Measurements from ENCODE around the gene RBP2. TPM values are rescaled to one million over a fixed set of nuclear protein-coding genes. Genes with fewer than 3 reads are reported as not detected.

Gene RBP2
- total RNA-seq, 1 donor from 2014 or later = not detected

DNA sequence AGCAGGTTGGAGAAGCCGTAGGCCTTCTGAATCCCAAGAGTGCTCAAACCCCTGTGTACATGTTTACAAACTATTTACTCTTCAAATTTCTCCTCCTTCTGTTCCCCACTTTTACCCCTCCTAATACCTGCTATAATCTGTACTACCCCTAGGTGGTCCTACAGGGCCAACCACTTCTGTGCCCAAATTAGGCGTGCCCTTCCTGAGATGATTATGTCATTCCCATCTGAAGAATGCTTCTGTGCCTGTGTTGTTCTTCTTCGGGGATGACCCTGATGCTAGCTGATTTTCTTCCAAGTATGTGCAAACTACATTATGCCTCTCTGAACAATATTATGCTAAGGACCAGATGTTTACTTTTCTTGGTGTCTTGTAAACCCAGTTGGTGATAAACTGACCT lies 20.5 kb downstream of the RBP2 start:
- TF ChIP-seq, protein P1, sequence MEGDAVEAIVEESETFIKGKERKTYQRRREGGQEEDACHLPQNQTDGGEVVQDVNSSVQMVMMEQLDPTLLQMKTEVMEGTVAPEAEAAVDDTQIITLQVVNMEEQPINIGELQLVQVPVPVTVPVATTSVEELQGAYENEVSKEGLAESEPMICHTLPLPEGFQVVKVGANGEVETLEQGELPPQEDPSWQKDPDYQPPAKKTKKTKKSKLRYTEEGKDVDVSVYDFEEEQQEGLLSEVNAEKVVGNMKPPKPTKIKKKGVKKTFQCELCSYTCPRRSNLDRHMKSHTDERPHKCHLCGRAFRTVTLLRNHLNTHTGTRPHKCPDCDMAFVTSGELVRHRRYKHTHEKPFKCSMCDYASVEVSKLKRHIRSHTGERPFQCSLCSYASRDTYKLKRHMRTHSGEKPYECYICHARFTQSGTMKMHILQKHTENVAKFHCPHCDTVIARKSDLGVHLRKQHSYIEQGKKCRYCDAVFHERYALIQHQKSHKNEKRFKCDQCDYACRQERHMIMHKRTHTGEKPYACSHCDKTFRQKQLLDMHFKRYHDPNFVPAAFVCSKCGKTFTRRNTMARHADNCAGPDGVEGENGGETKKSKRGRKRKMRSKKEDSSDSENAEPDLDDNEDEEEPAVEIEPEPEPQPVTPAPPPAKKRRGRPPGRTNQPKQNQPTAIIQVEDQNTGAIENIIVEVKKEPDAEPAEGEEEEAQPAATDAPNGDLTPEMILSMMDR (IDR thresholded peaks at IDR 0.05; ENCODE audit: unreplicated experiment) = peak; percentile 32
- H3K27ac Mint-ChIP-seq = no peak overlapping the region
- H3K4me1 Mint-ChIP-seq (ENCODE audit: low read depth) = peaks cover 6% of the 10 kb centered on the region
- no peak for DNase-seq (ENCODE audit: low spot score, unreplicated experiment)
- no peaks in the 10 kb centered on the region for H3K36me3 Mint-ChIP-seq (ENCODE audit: insufficient read depth)
- H3K4me3 Mint-ChIP-seq (ENCODE audit: low read depth) = no peak overlapping the region
- no peaks in the 10 kb centered on the region for H3K9me3 Mint-ChIP-seq (ENCODE audit: low read depth)
- no peaks in the 10 kb centered on the region for H3K27me3 Mint-ChIP-seq

DNA sequence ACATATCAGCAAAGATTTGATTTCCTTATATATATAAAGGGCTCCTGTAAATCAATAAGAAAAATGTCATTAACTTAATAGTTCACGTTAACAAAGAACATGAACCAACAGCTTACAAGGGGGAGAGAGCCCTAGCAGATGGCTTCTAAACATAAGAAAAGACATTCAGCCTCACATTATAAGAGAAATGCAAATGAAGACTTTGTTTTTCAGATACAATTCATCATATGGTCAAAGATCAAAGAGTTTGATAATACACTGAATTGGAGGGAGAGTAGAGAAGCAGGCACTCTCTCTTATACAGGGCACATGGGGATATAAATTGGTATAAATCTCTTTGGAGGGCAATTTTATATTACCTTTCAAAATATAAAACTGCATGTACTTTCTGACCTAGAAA lies 21.1 kb downstream of the RBP2 start:
- no peak overlapping the region for H3K27ac Mint-ChIP-seq
- H3K27me3 Mint-ChIP-seq = no peaks in the 10 kb centered on the region
- TF ChIP-seq, protein P1 (IDR thresholded peaks at IDR 0.05; ENCODE audit: unreplicated experiment) = no peak
- peaks cover 6% of the 10 kb centered on the region for H3K4me1 Mint-ChIP-seq (ENCODE audit: low read depth)
- no peak overlapping the region for H3K4me3 Mint-ChIP-seq (ENCODE audit: low read depth)
- H3K9me3 Mint-ChIP-seq (ENCODE audit: low read depth) = no peaks in the 10 kb centered on the region
- no peak for DNase-seq (ENCODE audit: low spot score, unreplicated experiment)
- H3K36me3 Mint-ChIP-seq (ENCODE audit: insufficient read depth) = no peaks in the 10 kb centered on the region

DNA sequence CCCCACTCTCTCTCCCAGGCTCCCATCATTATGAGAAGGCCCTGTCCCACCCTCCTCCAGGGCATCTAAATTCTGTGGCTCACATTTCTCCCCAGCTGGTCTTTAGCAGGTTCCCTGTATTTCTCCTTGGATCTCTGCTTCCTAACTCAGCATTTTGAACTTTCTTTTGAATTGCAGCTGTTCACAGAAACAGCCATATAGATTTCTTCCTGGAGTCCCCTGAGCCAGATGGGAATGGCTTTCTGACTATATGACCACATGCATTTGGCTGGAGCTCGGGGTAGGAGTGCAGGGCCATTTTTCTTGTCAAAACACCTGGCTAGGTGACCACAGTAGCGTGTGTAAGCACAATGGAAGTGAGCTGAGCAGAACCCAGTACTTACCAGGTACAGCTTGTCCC lies 22.0 kb downstream of the RBP2 start:
- H3K4me1 Mint-ChIP-seq (ENCODE audit: low read depth) = peaks cover 3% of the 10 kb centered on the region
- DNase-seq (ENCODE audit: low spot score, unreplicated experiment) = no peak
- H3K36me3 Mint-ChIP-seq (ENCODE audit: insufficient read depth) = no peaks in the 10 kb centered on the region
- H3K27ac Mint-ChIP-seq = no peak overlapping the region
- H3K27me3 Mint-ChIP-seq = no peaks in the 10 kb centered on the region
- TF ChIP-seq, protein P1 (IDR thresholded peaks at IDR 0.05; ENCODE audit: unreplicated experiment) = no peak
- H3K9me3 Mint-ChIP-seq (ENCODE audit: low read depth) = no peaks in the 10 kb centered on the region
- no peak overlapping the region for H3K4me3 Mint-ChIP-seq (ENCODE audit: low read depth)

DNA sequence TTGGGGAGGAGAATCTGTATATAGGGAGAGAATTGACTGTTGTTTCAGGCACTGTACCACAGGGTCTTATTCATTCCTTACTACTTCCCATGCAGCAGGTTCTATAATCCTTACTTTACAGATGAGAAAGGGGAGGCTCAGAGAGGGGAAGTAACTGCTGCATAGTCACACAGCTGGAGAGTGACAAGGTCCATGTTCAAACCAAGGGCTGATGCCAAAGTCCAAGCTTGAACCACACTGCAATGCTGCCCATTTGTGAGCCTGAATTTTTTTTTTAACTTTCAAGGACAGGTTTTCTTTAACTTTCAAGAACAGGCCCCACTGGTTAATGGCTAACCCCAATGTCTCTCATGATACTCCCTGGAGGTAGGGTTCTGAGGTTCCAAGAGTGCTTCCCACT lies 26.2 kb downstream of the RBP2 start:
- Mint-ChIP-seq H3K9me3 (ENCODE audit: low read depth) (no peaks in the 10 kb centered on the region), H3K4me1 (ENCODE audit: low read depth) (peaks cover 3% of the 10 kb centered on the region), H3K27me3 (no peaks in the 10 kb centered on the region), H3K4me3 (ENCODE audit: low read depth) (no peak overlapping the region), H3K36me3 (ENCODE audit: insufficient read depth) (peaks cover 1% of the 10 kb centered on the region), H3K27ac (no peak overlapping the region)
- no peak for DNase-seq (ENCODE audit: low spot score, unreplicated experiment)
- TF ChIP-seq, protein P1 (IDR thresholded peaks at IDR 0.05; ENCODE audit: unreplicated experiment) = no peak

DNA sequence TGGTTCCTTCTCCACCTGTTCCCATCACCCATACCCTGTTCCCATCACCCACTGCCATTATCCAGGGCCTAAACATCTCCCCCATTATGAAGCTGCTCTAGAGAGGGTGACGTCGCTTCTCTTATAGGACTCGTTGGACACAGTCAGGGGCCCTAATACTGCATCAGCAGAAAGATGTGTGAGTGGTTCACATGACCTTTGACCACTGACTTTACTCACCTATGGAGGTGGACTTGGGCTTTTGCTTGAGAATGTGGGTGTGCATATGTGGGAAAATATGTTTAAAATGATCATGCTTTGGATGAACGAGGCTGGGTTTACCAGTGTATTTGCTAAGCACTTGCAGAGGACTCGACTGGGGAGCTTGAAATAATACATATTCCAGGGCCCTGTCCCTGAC lies 26.8 kb downstream of the RBP2 start:
- Mint-ChIP-seq H3K27me3 (no peaks in the 10 kb centered on the region), H3K27ac (no peak overlapping the region), H3K4me1 (ENCODE audit: low read depth) (peaks cover 4% of the 10 kb centered on the region), H3K9me3 (ENCODE audit: low read depth) (no peaks in the 10 kb centered on the region), H3K4me3 (ENCODE audit: low read depth) (no peak overlapping the region), H3K36me3 (ENCODE audit: insufficient read depth) (peaks cover 1% of the 10 kb centered on the region)
- no peak for DNase-seq (ENCODE audit: low spot score, unreplicated experiment)
- TF ChIP-seq, protein P1 (IDR thresholded peaks at IDR 0.05; ENCODE audit: unreplicated experiment) = no peak

Measured in progenitor cell of endocrine pancreas (in vitro differentiated cells).